ENCODE data around the gene PRICKLE1.

PRICKLE1 gene

GRCh38 chr12:42409471-42409870 is 180.1 kb downstream of the PRICKLE1 start:
- DNase-seq (ENCODE audit: low read depth), result no peak
- TF ChIP-seq MAX (IDR thresholded peaks at IDR 0.05; ENCODE audit: low read depth, low read length) (no peak), POLR2A (IDR thresholded peaks at IDR 0.05; ENCODE audit: extremely low read depth, insufficient read length) (no peak), CTCF (IDR thresholded peaks at IDR 0.05; ENCODE audit: low read depth, low read length) (no peak), MYC (IDR thresholded peaks at IDR 0.05; ENCODE audit: low read depth, low read length) (no peak)
- H3K4me3 ChIP-seq (ENCODE audit: low read depth, low read length), result no peak overlapping the region

GRCh38 chr12:42407306-42407705 is 182.2 kb downstream of the PRICKLE1 start:
- no peak overlapping the region for H3K4me3 ChIP-seq (ENCODE audit: low read depth, low read length)
- no peak for DNase-seq (ENCODE audit: low read depth)
- no peak for TF ChIP-seq MYC (IDR thresholded peaks at IDR 0.05; ENCODE audit: low read depth, low read length)
- TF ChIP-seq POLR2A (IDR thresholded peaks at IDR 0.05; ENCODE audit: extremely low read depth, insufficient read length), result no peak
- no peak for TF ChIP-seq MAX (IDR thresholded peaks at IDR 0.05; ENCODE audit: low read depth, low read length)
- TF ChIP-seq CTCF (IDR thresholded peaks at IDR 0.05; ENCODE audit: low read depth, low read length), result no peak

Measured in NB4 (cell line).